Activated gamma-delta T cell treated with anti-CD3 and anti-CD28 coated beads, Interleukin-2, amount 50 U/mL, for 16 hours (primary cell): ENCODE measurements around the gene CCDC102B.

Experiments used
- DNase-seq: peaks from one replicate; pipeline ENCODE4 v3.0.0-alpha.2; 2020; ENCODE audit warnings: low read depth

Gene CCDC102B

DNA sequence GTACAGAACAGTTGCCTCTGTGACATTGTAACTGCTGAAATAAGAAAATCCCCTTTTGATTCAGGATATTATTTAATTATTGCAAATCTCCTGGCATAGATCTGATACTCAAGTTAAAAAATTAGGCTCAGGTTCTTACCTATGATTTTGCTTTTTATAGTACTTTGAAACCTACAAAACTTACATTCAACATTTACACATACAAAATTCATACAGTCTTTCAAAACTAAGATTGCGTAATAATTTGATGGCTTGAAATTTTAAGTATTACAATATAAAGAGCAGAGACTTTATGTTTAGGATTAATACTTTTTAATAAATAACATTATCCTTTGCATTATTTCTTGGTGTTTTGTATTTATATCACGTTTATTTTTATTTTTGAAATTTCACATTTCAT, 291.1 kb downstream of the CCDC102B start:
- no peak for DNase-seq

DNA sequence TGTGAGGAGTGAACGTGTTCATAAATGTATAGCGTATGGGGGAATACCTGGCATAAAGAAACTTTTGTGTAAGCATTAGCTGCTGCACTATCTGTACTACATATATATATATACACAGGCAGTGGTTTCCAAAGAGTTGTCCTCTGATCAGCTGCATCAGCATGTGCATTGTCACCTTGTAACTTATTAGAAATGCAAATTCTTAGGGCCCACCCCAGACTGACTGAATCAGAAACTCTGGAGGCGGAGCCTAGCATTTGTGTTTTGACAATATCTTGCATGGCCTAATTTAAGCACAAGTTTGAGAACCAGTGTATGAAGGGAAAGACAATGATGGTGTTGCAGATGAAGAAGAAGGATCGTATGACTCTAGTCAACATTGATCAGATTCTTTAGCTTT, 299.5 kb downstream of the CCDC102B start:
- DNase-seq: no peak

DNA sequence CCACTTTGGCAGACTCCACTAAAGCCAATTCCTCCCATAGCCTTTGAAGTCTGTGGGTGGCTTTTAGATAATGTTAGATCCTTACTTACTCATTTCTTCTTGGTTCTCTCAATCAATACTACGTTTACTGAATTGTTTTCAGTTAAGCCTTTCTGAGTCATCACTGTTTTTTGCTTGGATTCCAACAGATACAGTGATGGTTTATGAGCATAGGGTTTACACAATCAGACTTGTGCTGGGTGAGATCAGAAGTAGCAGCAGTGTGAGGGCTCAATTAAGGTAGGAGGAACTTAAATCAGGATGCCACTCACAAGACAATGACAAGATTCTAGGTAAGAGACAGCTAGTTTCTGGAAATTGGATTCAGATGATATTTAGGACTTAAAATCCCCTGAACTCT, 305.1 kb downstream of the CCDC102B start:
- DNase-seq: no peak
